IMR-90 (cell line): Measurements from ENCODE around the gene PRDX5. TPM values are rescaled to one million over a fixed set of nuclear protein-coding genes. Genes with fewer than 3 reads are reported as not detected.

Experiments
- ATAC-seq: fragments of 200-7000 bp; cut with Tn5 transposase; 2 replicates; pipeline ENCODE4 v1.9.1; 2020; ENCODE audit warnings: low read depth, mild to moderate bottlenecking, moderate library complexity
- BruUV-seq: library from RNA; stranded (reverse); fragments of 400-500 nt; replicated peaks from 2 replicates; lab custom pipeline; 2021; lab: Mats Ljungman, UMichigan
- CTCF ChIA-PET: fragments of 300-600 bp; formaldehyde crosslinking; extraction: SDS; loops from one replicate; lab custom pipeline; 2021; ENCODE audit warnings: antibody characterized with exemption; lab: Yijun Ruan, JAX
- POLR2A ChIA-PET: fragments of 300-600 bp; sonication (Branson Sonifier 250); formaldehyde crosslinking; loops from one replicate; lab custom pipeline; 2022; ENCODE audit warnings: antibody characterized with exemption; ENCODE audit not compliant: unreplicated experiment; lab: Charles Lee
- DNase-seq: peaks from one replicate; pipeline ENCODE4 v3.0.0; 2013
- H2AFZ ChIP-seq: replicated peaks from 2 replicates; pipeline ENCODE3; 2013; ENCODE audit warnings: low read length, mild to moderate bottlenecking; ENCODE audit not compliant: poor library complexity
- H2AK5ac ChIP-seq: 2 replicates; pipeline ENCODE4 v1.6.1; 2013; ENCODE audit warnings: low read depth, low read length, inconsistent platforms
- H2AK9ac ChIP-seq: replicated peaks from 2 replicates; pipeline ENCODE3; 2013; ENCODE audit warnings: mild to moderate bottlenecking, low read depth, low read length, moderate library complexity; ENCODE audit not compliant: poor library complexity
- H2BK120ac ChIP-seq: 2 replicates; pipeline ENCODE4 v1.6.1; 2013; ENCODE audit warnings: low read depth, low read length, inconsistent platforms
- H2BK15ac ChIP-seq: 3 replicates; pipeline ENCODE4 v1.6.1; 2013; ENCODE audit warnings: low read depth, low read length, inconsistent platforms
- H2BK20ac ChIP-seq: 2 replicates; pipeline ENCODE4 v1.6.1; 2013; ENCODE audit warnings: low read depth, mild to moderate bottlenecking, inconsistent platforms, low read length, moderate library complexity
- H2BK5ac ChIP-seq: 2 replicates; pipeline ENCODE4 v1.6.1; 2013; ENCODE audit warnings: mild to moderate bottlenecking, low read depth, low read length, inconsistent platforms; ENCODE audit not compliant: poor library complexity, severe bottlenecking
- H3K14ac ChIP-seq: replicated peaks from 2 replicates; pipeline ENCODE4 v1.6.1; 2013; ENCODE audit warnings: low read depth, low read length, inconsistent platforms
- H3K18ac ChIP-seq: 2 replicates; pipeline ENCODE4 v1.6.1; 2013; ENCODE audit warnings: low read depth, low read length, control low read depth
- H3K23ac ChIP-seq: 2 replicates; pipeline ENCODE4 v1.6.1; 2013; ENCODE audit warnings: low read depth, low read length, inconsistent platforms
- H3K27ac ChIP-seq: 2 replicates; pipeline ENCODE4 v1.5.1; 2013; ENCODE audit warnings: mild to moderate bottlenecking, control low read depth, low read length; ENCODE audit not compliant: insufficient read depth
- H3K27me3 ChIP-seq: 2 replicates; pipeline ENCODE4 v1.6.1; 2013; ENCODE audit warnings: low read length; ENCODE audit not compliant: control insufficient read depth, insufficient read depth
- H3K36me3 ChIP-seq: 2 replicates; pipeline ENCODE4 v1.6.1; 2013; ENCODE audit warnings: low read length, mixed read lengths; ENCODE audit not compliant: control insufficient read depth, insufficient read depth
- H3K4ac ChIP-seq: 2 replicates; pipeline ENCODE4 v1.6.1; 2013; ENCODE audit warnings: low read depth, low read length, inconsistent platforms
- H3K4me1 ChIP-seq: 2 replicates; pipeline ENCODE4 v1.6.1; 2013; ENCODE audit warnings: low read length, mixed read lengths; ENCODE audit not compliant: control insufficient read depth, insufficient read depth
- H3K4me2 ChIP-seq: 2 replicates; pipeline ENCODE4 v1.6.1; 2013; ENCODE audit warnings: low read depth, mild to moderate bottlenecking, control low read depth, low read length, moderate library complexity
- H3K4me3 ChIP-seq: 2 replicates; pipeline ENCODE4 v1.5.1; 2013; ENCODE audit warnings: low read depth, mild to moderate bottlenecking, control low read depth, low read length, moderate library complexity; ENCODE audit not compliant: insufficient read depth
- H3K56ac ChIP-seq: 2 replicates; pipeline ENCODE4 v1.6.1; 2013; ENCODE audit warnings: low read length, inconsistent platforms; ENCODE audit not compliant: insufficient read depth; ENCODE audit errors: extremely low read depth
- H3K79me1 ChIP-seq, 2 experiments: 2 replicates each; pipeline ENCODE4 v1.6.1; 2013; ENCODE audit warnings: low read length in 2 of 2, inconsistent platforms in 1 of 2, low read depth in 1 of 2
- H3K9ac ChIP-seq: 2 replicates; pipeline ENCODE4 v1.6.1; 2013; ENCODE audit warnings: low read depth, low read length, control low read depth
- H3K9me1 ChIP-seq: 2 replicates; pipeline ENCODE4 v1.6.1; 2013; ENCODE audit warnings: low read length, inconsistent platforms; ENCODE audit not compliant: insufficient read depth
- H3K9me3 ChIP-seq: 2 replicates; pipeline ENCODE4 v1.6.1; 2013; ENCODE audit warnings: low read length; ENCODE audit not compliant: control insufficient read depth, insufficient read depth
- H4K20me1 ChIP-seq: 2 replicates; pipeline ENCODE4 v1.6.1; 2013; ENCODE audit warnings: low read length, inconsistent platforms; ENCODE audit not compliant: insufficient read depth
- H4K5ac ChIP-seq: 2 replicates; pipeline ENCODE4 v1.6.1; 2013; ENCODE audit warnings: mild to moderate bottlenecking, low read depth, low read length, control low read depth
- H4K8ac ChIP-seq, 2 experiments: 2 replicates each; pipeline ENCODE4 v1.6.1; 2013; ENCODE audit warnings: low read depth in 2 of 2, low read length in 2 of 2, control low read depth in 1 of 2, inconsistent platforms in 1 of 2
- H4K91ac ChIP-seq: 2 replicates; pipeline ENCODE4 v1.6.1; 2013; ENCODE audit warnings: low read depth, low read length, inconsistent platforms; ENCODE audit not compliant: insufficient read depth
- BHLHE40 ChIP-seq: fragments of 150-350 bp; IDR thresholded peaks from 2 replicates; pipeline ENCODE4 v1.6.1; 2016; ENCODE audit warnings: mild to moderate bottlenecking, low read depth, low read length
- CEBPB ChIP-seq: IDR thresholded peaks from 2 replicates; pipeline ENCODE4 v1.6.1; 2012; ENCODE audit warnings: low read depth, low read length, improper control_type of control experiment
- CHD1 ChIP-seq: IDR thresholded peaks from 2 replicates; pipeline ENCODE4 v1.6.1; 2012; ENCODE audit warnings: low read depth, low read length, improper control_type of control experiment
- FOS ChIP-seq: fragments of 150-350 bp; IDR thresholded peaks from 2 replicates; pipeline ENCODE4 v1.6.1; 2016; ENCODE audit warnings: low read depth, low read length
- MAFK ChIP-seq: IDR thresholded peaks from 2 replicates; pipeline ENCODE4 v1.6.1; 2012; ENCODE audit warnings: low read depth, low read length, improper control_type of control experiment
- MAZ ChIP-seq: IDR thresholded peaks from 2 replicates; pipeline ENCODE4 v1.6.1; 2012; ENCODE audit warnings: low read depth, mild to moderate bottlenecking, low read length, improper control_type of control experiment, moderate library complexity, borderline replicate concordance
- MXI1 ChIP-seq: IDR thresholded peaks from 2 replicates; pipeline ENCODE4 v1.6.1; 2012; ENCODE audit warnings: low read depth, mild to moderate bottlenecking, low read length, moderate library complexity, borderline replicate concordance
- NFE2L2 ChIP-seq: fragments of 150-350 bp; IDR thresholded peaks from 2 replicates; pipeline ENCODE4 v1.6.1; 2016; ENCODE audit warnings: low read depth, mild to moderate bottlenecking, low read length
- POLR2A ChIP-seq: IDR thresholded peaks from 2 replicates; pipeline ENCODE4 v1.6.1; 2012; ENCODE audit warnings: mild to moderate bottlenecking, low read depth, low read length
- RAD21 ChIP-seq: IDR thresholded peaks from 2 replicates; pipeline ENCODE4 v1.6.1; 2012; ENCODE audit warnings: low read length, improper control_type of control experiment
- RCOR1 ChIP-seq: IDR thresholded peaks from 2 replicates; pipeline ENCODE4 v1.6.1; 2012; ENCODE audit warnings: mild to moderate bottlenecking, low read length, improper control_type of control experiment; ENCODE audit not compliant: insufficient replicate concordance
- RFX5 ChIP-seq: IDR thresholded peaks from 2 replicates; pipeline ENCODE4 v1.8.0; 2012; ENCODE audit warnings: low read depth, mild to moderate bottlenecking, low read length, moderate library complexity
- SMC3 ChIP-seq: fragments of 150-350 bp; IDR thresholded peaks from 2 replicates; pipeline ENCODE4 v1.6.1; 2016; ENCODE audit warnings: low read depth, mild to moderate bottlenecking, antibody characterized with exemption, low read length, moderate library complexity
- WGBS, 2 experiments: methylation state at CpG; one replicate each; pipeline versions ENCODE4 v1.1.5 to v1.1.7; 2013; ENCODE audit warnings: missing lambda C conversion rate in 2 of 2; ENCODE audit not compliant: insufficient read length in 1 of 2; ENCODE audit errors: extremely low coverage in 2 of 2; 5-methylcytosine and 5-hydroxymethylcytosine counted together
- dilution Hi-C: fragments of 300-500 bp; cut with HindIII; formaldehyde crosslinking; loops from one replicate; pipeline ENCODE4 v1.14.3; 2018; ENCODE audit warnings: low sequenced_read_pairs; ENCODE audit not compliant: unreplicated experiment
- in situ Hi-C: fragments of 300-500 bp; cut with MboI; formaldehyde crosslinking; loops from 3 replicates; pipeline ENCODE4 v1.14.3; 2019; ENCODE audit warnings: low sequenced_read_pairs, inconsistent platforms, mixed read lengths
- intact Hi-C: fragments of 100-400 bp; cut with micrococcal nuclease; formaldehyde crosslinking; loops from 2 replicates; pipeline ENCODE4 v1.10.0; 2022
- polyA plus RNA-seq, 3 experiments: library from polyadenylated mRNA; depleted of rRNA; stranded (reverse); fragments of >200 nt; gene quantifications; 2 replicates each; pipeline ENCODE4 v1.2.3, GENCODE V29; 2012; ENCODE audit warnings: low replicate concordance in 1 of 3
- total RNA-seq: library from RNA; depleted of rRNA; stranded (reverse); fragments of >200 nt; gene quantifications from 2 replicates; pipeline ENCODE4 v1.2.3, GENCODE V29; 2012
- TF ChIP-seq, protein P1 (sequence below): conservative IDR thresholded peaks from 2 replicates; pipeline ENCODE4 v1.5.1; 2012; ENCODE audit warnings: mild to moderate bottlenecking, low read depth, low read length, improper control_type of control experiment
- TF ChIP-seq, protein P2 (sequence below): fragments of 150-350 bp; IDR thresholded peaks from 2 replicates; pipeline ENCODE4 v1.6.1; 2017; ENCODE audit warnings: mild to moderate bottlenecking, antibody characterized with exemption, low read length, low read depth
- TF ChIP-seq, protein P3 (sequence below): fragments of 150-350 bp; IDR thresholded peaks from 2 replicates; pipeline ENCODE4 v1.6.1; 2016; ENCODE audit warnings: low read depth, mild to moderate bottlenecking, low read length, moderate library complexity, borderline replicate concordance

PRDX5 gene
- total and polyA plus RNA-seq, 2 of the 4 experiments (the other 2 are of a cell fraction), result 120 to 292 TPM

- no peak for TF ChIP-seq FOS
- no peak for TF ChIP-seq CEBPB
- no peak for TF ChIP-seq SMC3
- TF ChIP-seq NFE2L2, result no peak
- no peak for TF ChIP-seq RCOR1
- no peak for TF ChIP-seq POLR2A
- TF ChIP-seq MAZ, result no peak
- no peak for TF ChIP-seq BHLHE40
- TF ChIP-seq RFX5, result no peak
- no peak for TF ChIP-seq MXI1
- TF ChIP-seq MAFK, result no peak
- TF ChIP-seq, protein P1, sequence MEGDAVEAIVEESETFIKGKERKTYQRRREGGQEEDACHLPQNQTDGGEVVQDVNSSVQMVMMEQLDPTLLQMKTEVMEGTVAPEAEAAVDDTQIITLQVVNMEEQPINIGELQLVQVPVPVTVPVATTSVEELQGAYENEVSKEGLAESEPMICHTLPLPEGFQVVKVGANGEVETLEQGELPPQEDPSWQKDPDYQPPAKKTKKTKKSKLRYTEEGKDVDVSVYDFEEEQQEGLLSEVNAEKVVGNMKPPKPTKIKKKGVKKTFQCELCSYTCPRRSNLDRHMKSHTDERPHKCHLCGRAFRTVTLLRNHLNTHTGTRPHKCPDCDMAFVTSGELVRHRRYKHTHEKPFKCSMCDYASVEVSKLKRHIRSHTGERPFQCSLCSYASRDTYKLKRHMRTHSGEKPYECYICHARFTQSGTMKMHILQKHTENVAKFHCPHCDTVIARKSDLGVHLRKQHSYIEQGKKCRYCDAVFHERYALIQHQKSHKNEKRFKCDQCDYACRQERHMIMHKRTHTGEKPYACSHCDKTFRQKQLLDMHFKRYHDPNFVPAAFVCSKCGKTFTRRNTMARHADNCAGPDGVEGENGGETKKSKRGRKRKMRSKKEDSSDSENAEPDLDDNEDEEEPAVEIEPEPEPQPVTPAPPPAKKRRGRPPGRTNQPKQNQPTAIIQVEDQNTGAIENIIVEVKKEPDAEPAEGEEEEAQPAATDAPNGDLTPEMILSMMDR, result no peak
- TF ChIP-seq, protein P2, sequence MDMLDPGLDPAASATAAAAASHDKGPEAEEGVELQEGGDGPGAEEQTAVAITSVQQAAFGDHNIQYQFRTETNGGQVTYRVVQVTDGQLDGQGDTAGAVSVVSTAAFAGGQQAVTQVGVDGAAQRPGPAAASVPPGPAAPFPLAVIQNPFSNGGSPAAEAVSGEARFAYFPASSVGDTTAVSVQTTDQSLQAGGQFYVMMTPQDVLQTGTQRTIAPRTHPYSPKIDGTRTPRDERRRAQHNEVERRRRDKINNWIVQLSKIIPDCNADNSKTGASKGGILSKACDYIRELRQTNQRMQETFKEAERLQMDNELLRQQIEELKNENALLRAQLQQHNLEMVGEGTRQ, result no peak
- TF ChIP-seq RAD21, result no peak
- TF ChIP-seq, protein P3, sequence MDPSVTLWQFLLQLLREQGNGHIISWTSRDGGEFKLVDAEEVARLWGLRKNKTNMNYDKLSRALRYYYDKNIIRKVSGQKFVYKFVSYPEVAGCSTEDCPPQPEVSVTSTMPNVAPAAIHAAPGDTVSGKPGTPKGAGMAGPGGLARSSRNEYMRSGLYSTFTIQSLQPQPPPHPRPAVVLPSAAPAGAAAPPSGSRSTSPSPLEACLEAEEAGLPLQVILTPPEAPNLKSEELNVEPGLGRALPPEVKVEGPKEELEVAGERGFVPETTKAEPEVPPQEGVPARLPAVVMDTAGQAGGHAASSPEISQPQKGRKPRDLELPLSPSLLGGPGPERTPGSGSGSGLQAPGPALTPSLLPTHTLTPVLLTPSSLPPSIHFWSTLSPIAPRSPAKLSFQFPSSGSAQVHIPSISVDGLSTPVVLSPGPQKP, result no peak
- TF ChIP-seq CHD1, result no peak
- Histone ChIP-seq H3K36me3 (peaks cover 15% of the 10 kb centered on the region), H3K4me2 (peak overlapping the region; percentile 15; the same call in 1 of the 2 replicates), H2AK9ac (no peak overlapping the region), H3K79me1 (peaks cover 15 to 39% of the 10 kb centered on the region in 2 experiments), H2BK20ac (no peak overlapping the region), H3K56ac (no peak overlapping the region), H3K27me3 (no peaks in the 10 kb centered on the region), H2BK15ac (no peak overlapping the region), H3K14ac (no peak overlapping the region), H3K23ac (peak overlapping the region; percentile 51; the same call in 1 of the 2 replicates), H3K4ac (no peak overlapping the region; the same call in 1 of the 2 replicates), H4K5ac (no peak overlapping the region), H3K9ac (no peak overlapping the region), H4K20me1 (no peaks in the 10 kb centered on the region), H2BK5ac (no peak overlapping the region), H2BK120ac (no peak overlapping the region), H2AK5ac (no peak overlapping the region; the same call in 1 of the 2 replicates), H3K4me1 (peaks cover 8% of the 10 kb centered on the region), H3K4me3 (no peak overlapping the region), H2AFZ (no peak overlapping the region), H3K18ac (no peak overlapping the region), H4K91ac (no peak overlapping the region), H3K9me3 (no peaks in the 10 kb centered on the region), H4K8ac (no peak overlapping the region), H3K27ac (no peak overlapping the region), H3K9me1 (peaks cover 5% of the 10 kb centered on the region; the same call in 1 of the 2 replicates)
- dilution Hi-C loops, result no loop called here
- POLR2A ChIA-PET, result no interaction called here
- no CpG with 5 or more reads among the region's 3 CpGs for WGBS, 2 experiments
- intact Hi-C loops, result no loop called here
- BruUV-seq, result no TSS peak
- no peak for DNase-seq
- ATAC-seq, result no peak
- in situ Hi-C loops, result no loop called here
- CTCF ChIA-PET, result interaction anchor here (1.2 to 1.6 kb wide), 2 partner anchors 18 to 22 kb away, joined by 3 to 4 read pairs; partner anchors contain the start of gene ESRRA
These were observed 34.8 kb upstream of the PRDX5 start for GRCh38 chr11:64283092-64283491.
